Effector memory CD8-positive, alpha-beta T cell (primary cell): ENCODE results near the gene PLOD2.

Experiments
- ATAC-seq: fragments of 150-1000 bp; cut with Tn5 transposase; replicated peaks from 2 replicates; pipeline ENCODE4 v1.10.0; 2021; ENCODE audit warnings: mild to moderate bottlenecking, moderate library complexity
- DNase-seq, 3 experiments: peaks; one replicate each; pipeline ENCODE4 v3.0.0; 2021
- H3K27ac Mint-ChIP-seq, 2 donors: one replicate each; pipeline ENCODE4 v1.8.0; 2022; ENCODE audit warnings: mild to moderate bottlenecking in 2 of 2, mixed read lengths in 2 of 2, moderate library complexity in 2 of 2
- H3K27me3 Mint-ChIP-seq, 2 donors: one replicate each; pipeline ENCODE4 v1.8.0; 2022; ENCODE audit warnings: mixed read lengths in 2 of 2
- H3K36me3 Mint-ChIP-seq: one replicate; pipeline ENCODE4 v1.8.0; 2022; ENCODE audit warnings: mild to moderate bottlenecking, moderate library complexity, mixed read lengths; ENCODE audit not compliant: insufficient read depth
- H3K4me1 Mint-ChIP-seq, 2 donors: one replicate each; pipeline ENCODE4 v1.8.0; 2022; ENCODE audit warnings: low read depth in 2 of 2, mixed read lengths in 2 of 2
- H3K4me3 Mint-ChIP-seq, 2 donors: one replicate each; pipeline ENCODE4 v1.8.0; 2022; ENCODE audit warnings: mild to moderate bottlenecking in 2 of 2, mixed read lengths in 2 of 2, moderate library complexity in 2 of 2
- H3K9me3 Mint-ChIP-seq, 2 donors: one replicate each; pipeline ENCODE4 v1.8.0; 2022; ENCODE audit warnings: mixed read lengths in 2 of 2

The PLOD2 gene

GRCh38 chr3:146092230-146092629 lies 68.8 kb downstream of the PLOD2 start:
- Mint-ChIP-seq H3K27me3 (no peaks in the 10 kb centered on the region), H3K27ac (no peak overlapping the region)
- no peak for ATAC-seq

GRCh38 chr3:146091397-146091796 lies 69.6 kb downstream of the PLOD2 start:
- Mint-ChIP-seq H3K4me1 (no peaks in the 10 kb centered on the region), H3K36me3 (no peaks in the 10 kb centered on the region), H3K9me3 (no peaks in the 10 kb centered on the region), H3K4me3 (no peak overlapping the region), H3K27me3 (no peaks in the 10 kb centered on the region), H3K27ac (no peak overlapping the region)
- ATAC-seq (no peak), DNase-seq (no peak)

More at GRCh38 chr3:146092230-146092629, 68.8 kb downstream of the PLOD2 start:
- DNase-seq, result no peak
- Mint-ChIP-seq H3K4me3 (no peak overlapping the region), H3K4me1 (no peaks in the 10 kb centered on the region), H3K36me3 (no peaks in the 10 kb centered on the region), H3K9me3 (no peaks in the 10 kb centered on the region)

DNA sequence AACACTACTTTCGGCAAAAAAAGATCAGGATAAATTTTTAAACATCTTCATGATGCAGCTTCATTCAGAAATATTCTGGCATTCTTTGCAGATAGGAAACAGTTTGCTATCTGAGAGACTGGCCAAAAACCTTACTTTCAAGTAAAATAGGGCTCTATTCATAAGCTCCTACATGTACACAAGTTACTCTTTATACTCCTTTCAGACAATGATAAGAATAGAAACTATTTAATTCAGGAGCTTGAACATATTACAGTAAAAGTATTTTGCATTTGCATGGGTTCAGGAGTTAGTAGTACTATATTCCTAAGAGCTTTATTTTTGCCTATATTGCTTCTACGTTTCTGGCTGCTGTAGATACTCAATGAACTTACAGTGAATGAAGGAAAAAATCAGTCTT lies 70.5 kb downstream of the PLOD2 start:
- Mint-ChIP-seq H3K9me3 (no peaks in the 10 kb centered on the region), H3K27me3 (no peaks in the 10 kb centered on the region), H3K4me3 (no peak overlapping the region), H3K36me3 (no peaks in the 10 kb centered on the region), H3K27ac (no peak overlapping the region), H3K4me1 (no peaks in the 10 kb centered on the region)
- no peak for ATAC-seq
- DNase-seq, result no peak

DNA sequence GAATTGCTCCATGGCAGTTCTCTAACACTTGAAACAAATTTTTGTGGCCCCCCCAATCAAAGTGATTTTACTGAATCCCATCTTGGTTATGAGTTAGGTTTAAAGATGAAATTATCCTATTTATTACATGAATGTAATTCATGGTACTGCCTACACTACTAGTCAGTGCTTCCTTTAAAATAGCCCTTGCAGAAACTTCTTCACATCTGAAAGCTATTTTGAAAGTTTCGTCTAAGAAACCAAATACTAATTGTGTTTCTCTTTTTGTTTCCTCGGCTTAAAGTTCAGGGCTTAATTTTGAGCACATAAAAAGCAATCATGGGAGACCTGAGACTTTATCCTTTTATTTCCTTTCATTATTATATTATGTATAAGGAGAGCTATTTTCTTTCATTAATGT lies 72.1 kb downstream of the PLOD2 start:
- no peaks in the 10 kb centered on the region for H3K4me1 Mint-ChIP-seq
- H3K27me3 Mint-ChIP-seq, result no peaks in the 10 kb centered on the region
- H3K9me3 Mint-ChIP-seq, result no peaks in the 10 kb centered on the region
- DNase-seq (no peak), ATAC-seq (no peak)
- no peaks in the 10 kb centered on the region for H3K36me3 Mint-ChIP-seq
- H3K27ac Mint-ChIP-seq, result no peak overlapping the region
- H3K4me3 Mint-ChIP-seq, result no peak overlapping the region

GRCh38 chr3:146087116-146087515 lies 73.9 kb downstream of the PLOD2 start:
- no peaks in the 10 kb centered on the region for H3K36me3 Mint-ChIP-seq
- H3K27ac Mint-ChIP-seq, result no peak overlapping the region
- no peaks in the 10 kb centered on the region for H3K27me3 Mint-ChIP-seq
- H3K9me3 Mint-ChIP-seq, result no peaks in the 10 kb centered on the region
- no peak for ATAC-seq
- H3K4me3 Mint-ChIP-seq, result no peak overlapping the region
- H3K4me1 Mint-ChIP-seq, result no peaks in the 10 kb centered on the region
- DNase-seq, result no peak

GRCh38 chr3:146086211-146086610 lies 74.8 kb downstream of the PLOD2 start:
- DNase-seq, result no peak
- no peaks in the 10 kb centered on the region for H3K27me3 Mint-ChIP-seq
- H3K27ac Mint-ChIP-seq, result no peak overlapping the region
- H3K9me3 Mint-ChIP-seq, result no peaks in the 10 kb centered on the region
- no peak for ATAC-seq
- no peaks in the 10 kb centered on the region for H3K36me3 Mint-ChIP-seq
- H3K4me1 Mint-ChIP-seq, result no peaks in the 10 kb centered on the region
- H3K4me3 Mint-ChIP-seq, result no peak overlapping the region

GRCh38 chr3:146085678-146086077 lies 75.3 kb downstream of the PLOD2 start:
- Mint-ChIP-seq H3K27me3 (no peaks in the 10 kb centered on the region), H3K4me1 (no peaks in the 10 kb centered on the region), H3K27ac (no peak overlapping the region), H3K9me3 (no peaks in the 10 kb centered on the region), H3K36me3 (no peaks in the 10 kb centered on the region), H3K4me3 (no peak overlapping the region)
- ATAC-seq (no peak), DNase-seq (no peak)

GRCh38 chr3:146080578-146080977 lies 80.4 kb downstream of the PLOD2 start:
- DNase-seq (no peak), ATAC-seq (no peak)
- peaks cover 0 to 2% of the 10 kb centered on the region in 2 donors for H3K9me3 Mint-ChIP-seq
- H3K36me3 Mint-ChIP-seq, result no peaks in the 10 kb centered on the region
- H3K4me3 Mint-ChIP-seq, result no peak overlapping the region
- no peaks in the 10 kb centered on the region for H3K27me3 Mint-ChIP-seq
- no peaks in the 10 kb centered on the region for H3K4me1 Mint-ChIP-seq
- H3K27ac Mint-ChIP-seq, result no peak overlapping the region

GRCh38 chr3:146078031-146078430 lies 83.0 kb downstream of the PLOD2 start:
- Mint-ChIP-seq H3K4me3 (no peak overlapping the region), H3K27ac (no peak overlapping the region), H3K36me3 (no peaks in the 10 kb centered on the region), H3K9me3 (peaks cover 0 to 2% of the 10 kb centered on the region in 2 donors), H3K4me1 (no peaks in the 10 kb centered on the region), H3K27me3 (no peaks in the 10 kb centered on the region)
- ATAC-seq (no peak), DNase-seq (no peak)

- Mint-ChIP-seq H3K27me3 (no peaks in the 10 kb centered on the region), H3K9me3 (peaks cover 0 to 2% of the 10 kb centered on the region in 2 donors), H3K36me3 (no peaks in the 10 kb centered on the region), H3K4me1 (no peaks in the 10 kb centered on the region), H3K4me3 (no peak overlapping the region), H3K27ac (no peak overlapping the region)
- DNase-seq (no peak), ATAC-seq (no peak)
Observed at GRCh38 chr3:146077181-146077580, 83.8 kb downstream of the PLOD2 start.

GRCh38 chr3:146072824-146073223 lies 88.2 kb downstream of the PLOD2 start:
- ATAC-seq, result no peak
- Mint-ChIP-seq H3K4me1 (no peaks in the 10 kb centered on the region), H3K27me3 (no peaks in the 10 kb centered on the region), H3K9me3 (no peaks in the 10 kb centered on the region), H3K36me3 (no peaks in the 10 kb centered on the region), H3K4me3 (no peak overlapping the region), H3K27ac (no peak overlapping the region)
- no peak for DNase-seq

DNA sequence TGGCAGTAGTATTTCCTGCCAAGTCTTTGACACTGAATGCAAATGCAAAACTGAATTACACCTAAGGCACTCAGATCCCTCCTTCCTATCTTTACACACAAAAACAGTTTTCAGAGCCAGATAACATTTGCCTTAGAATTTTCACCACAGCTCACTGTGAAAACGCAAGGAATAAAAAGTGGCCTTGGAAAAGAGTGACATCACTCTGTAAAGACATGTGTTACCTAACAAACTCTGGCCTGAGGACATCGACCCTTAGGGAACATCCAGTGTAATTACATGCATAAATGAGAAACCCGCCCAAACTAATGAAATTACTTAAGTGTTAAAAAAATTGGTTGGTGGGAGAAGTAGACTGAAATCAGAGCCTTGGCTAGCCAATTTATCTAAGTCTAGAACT lies 88.9 kb downstream of the PLOD2 start:
- Mint-ChIP-seq H3K27me3 (no peaks in the 10 kb centered on the region), H3K4me1 (no peaks in the 10 kb centered on the region), H3K36me3 (no peaks in the 10 kb centered on the region), H3K9me3 (no peaks in the 10 kb centered on the region), H3K27ac (no peak overlapping the region), H3K4me3 (no peak overlapping the region)
- DNase-seq (no peak), ATAC-seq (no peak)

DNA sequence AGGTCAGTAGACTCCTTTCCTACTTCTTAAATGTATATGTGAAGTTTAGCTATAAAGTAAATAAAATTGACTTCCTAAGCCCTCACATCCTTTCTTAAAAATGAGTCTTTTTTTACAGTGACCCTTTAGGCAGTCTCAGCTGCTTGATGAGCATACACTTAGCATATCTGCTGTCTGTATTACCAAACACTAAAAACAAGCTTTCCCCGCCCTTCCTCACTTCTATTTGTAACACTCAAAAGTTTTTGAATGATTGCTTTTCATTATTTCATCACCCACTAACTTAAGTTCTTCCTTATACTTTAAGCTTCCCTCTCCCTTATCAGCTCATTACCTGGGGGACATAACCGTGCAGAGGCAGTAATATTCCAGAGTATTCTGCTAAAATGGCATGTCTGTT lies 89.4 kb downstream of the PLOD2 start:
- DNase-seq (no peak), ATAC-seq (no peak)
- Mint-ChIP-seq H3K4me3 (no peak overlapping the region), H3K27ac (no peak overlapping the region), H3K4me1 (no peaks in the 10 kb centered on the region), H3K9me3 (no peaks in the 10 kb centered on the region), H3K27me3 (no peaks in the 10 kb centered on the region), H3K36me3 (no peaks in the 10 kb centered on the region)

GRCh38 chr3:146067048-146067447 lies 93.9 kb downstream of the PLOD2 start:
- Mint-ChIP-seq H3K27me3 (no peaks in the 10 kb centered on the region), H3K36me3 (no peaks in the 10 kb centered on the region), H3K4me1 (no peaks in the 10 kb centered on the region), H3K9me3 (no peaks in the 10 kb centered on the region), H3K27ac (no peak overlapping the region), H3K4me3 (no peak overlapping the region)
- ATAC-seq (no peak), DNase-seq (no peak)

- H3K36me3 Mint-ChIP-seq, result no peaks in the 10 kb centered on the region
- H3K27me3 Mint-ChIP-seq, result no peaks in the 10 kb centered on the region
- no peak overlapping the region for H3K27ac Mint-ChIP-seq
- DNase-seq (no peak), ATAC-seq (no peak)
- H3K4me3 Mint-ChIP-seq, result no peak overlapping the region
- no peaks in the 10 kb centered on the region for H3K4me1 Mint-ChIP-seq
- H3K9me3 Mint-ChIP-seq, result no peaks in the 10 kb centered on the region
Observed at GRCh38 chr3:146065573-146066006, 95.4 kb downstream of the PLOD2 start.
